HEK293 (cell line): ENCODE measurements around the gene PRRC2B.

Source experiments
- CTCF ChIA-PET: fragments of 350-600 bp; formaldehyde crosslinking; extraction: SDS; loops from one replicate; lab custom pipeline; 2021; ENCODE audit warnings: antibody characterized with exemption; lab: Yijun Ruan, JAX
- POLR2A ChIA-PET: fragments of 300-600 bp; formaldehyde crosslinking; extraction: SDS; loops from one replicate; lab custom pipeline; 2020; ENCODE audit warnings: antibody characterized with exemption, inconsistent platforms; lab: Yijun Ruan, JAX
- H3K27ac ChIP-seq: fragments of 200-500 bp; sonication (Bioruptor generic); 2 replicates; pipeline ENCODE4 v1.5.1; 2014; ENCODE audit warnings: low read depth, low read length, control low read depth, inconsistent platforms; ENCODE audit errors: extremely low read depth
- H3K36me3 ChIP-seq, 2 experiments: fragments of 200-500 bp in 1 of 2; sonication (Bioruptor generic) in 1 of 2; 1 replicate in 1 of 2; 2 replicates in 1 of 2; pipeline ENCODE4 v1.5.1; 2014 to 2017; ENCODE audit warnings: inconsistent platforms in 2 of 2, low read length in 2 of 2; ENCODE audit not compliant: control insufficient read depth in 2 of 2, insufficient read depth in 1 of 2
- H3K4me1 ChIP-seq: fragments of 200-500 bp; sonication (Bioruptor generic); 2 replicates; pipeline ENCODE4 v1.5.1; 2014; ENCODE audit warnings: mild to moderate bottlenecking, low read length, inconsistent platforms; ENCODE audit not compliant: control insufficient read depth, insufficient read depth
- H3K4me3 ChIP-seq: 2 replicates; pipeline ENCODE4 v1.5.1; 2011; ENCODE audit warnings: low read depth, mild to moderate bottlenecking, control low read depth, low read length, moderate library complexity
- H3K9me3 ChIP-seq: fragments of 200-500 bp; sonication (Bioruptor generic); 2 replicates; pipeline ENCODE4 v1.5.1; 2014; ENCODE audit warnings: low read depth, low read length, inconsistent platforms; ENCODE audit not compliant: control insufficient read depth, insufficient read depth
- GLIS1 ChIP-seq: fragments of 450-650 bp; formaldehyde crosslinking; IDR thresholded peaks from 2 replicates; pipeline ENCODE4 v1.5.1; 2016; ENCODE audit warnings: missing biosample characterization, missing genetic modification characterization
- GLIS2 ChIP-seq: fragments of 450-650 bp; formaldehyde crosslinking; IDR thresholded peaks from 2 replicates; pipeline ENCODE4 v1.5.1; 2016; ENCODE audit warnings: missing biosample characterization, missing genetic modification characterization
- KLF7 ChIP-seq: fragments of 450-650 bp; formaldehyde crosslinking; IDR thresholded peaks from 2 replicates; pipeline ENCODE4 v1.5.1; 2016; ENCODE audit warnings: missing biosample characterization, missing genetic modification characterization, borderline replicate concordance
- KLF8 ChIP-seq: fragments of 450-650 bp; formaldehyde crosslinking; IDR thresholded peaks from 2 replicates; pipeline ENCODE4 v1.5.1; 2016; ENCODE audit warnings: missing biosample characterization, missing genetic modification characterization
- PRDM1 ChIP-seq: fragments of 450-650 bp; formaldehyde crosslinking; IDR thresholded peaks from 2 replicates; pipeline ENCODE4; 2016; ENCODE audit warnings: missing biosample characterization, missing genetic modification characterization
- ZIC2 ChIP-seq: fragments of 450-650 bp; formaldehyde crosslinking; IDR thresholded peaks from 2 replicates; pipeline ENCODE4 v1.5.1; 2016; ENCODE audit warnings: missing biosample characterization, missing genetic modification characterization
- ZNF10 ChIP-seq: fragments of 450-650 bp; formaldehyde crosslinking; IDR thresholded peaks from 2 replicates; pipeline ENCODE4 v1.5.1; 2017; ENCODE audit warnings: missing biosample characterization, missing genetic modification characterization
- ZNF16 ChIP-seq: fragments of 450-650 bp; formaldehyde crosslinking; IDR thresholded peaks from 2 replicates; pipeline ENCODE4 v1.5.1; 2016; ENCODE audit warnings: low read depth, missing biosample characterization, missing genetic modification characterization
- ZNF792 ChIP-seq: fragments of 450-650 bp; formaldehyde crosslinking; IDR thresholded peaks from 2 replicates; pipeline ENCODE4 v1.5.1; 2016; ENCODE audit warnings: missing biosample characterization, missing genetic modification characterization
- ZNF837 ChIP-seq: fragments of 450-650 bp; formaldehyde crosslinking; IDR thresholded peaks from 2 replicates; pipeline ENCODE4 v1.5.1; 2016; ENCODE audit warnings: missing biosample characterization, missing genetic modification characterization
- TF ChIP-seq, protein P1 (sequence below): fragments of 450-650 bp; formaldehyde crosslinking; IDR thresholded peaks from 2 replicates; pipeline ENCODE4 v1.5.1; 2017; ENCODE audit warnings: missing biosample characterization, missing genetic modification characterization
- TF ChIP-seq, protein P2 (sequence below): fragments of 450-650 bp; formaldehyde crosslinking; IDR thresholded peaks from 2 replicates; pipeline ENCODE4 v1.5.1; 2016; ENCODE audit warnings: missing biosample characterization, missing genetic modification characterization
- TF ChIP-seq, protein P3 (sequence below): fragments of 450-650 bp; formaldehyde crosslinking; IDR thresholded peaks from 2 replicates; pipeline ENCODE4 v1.5.1; 2017; ENCODE audit warnings: missing biosample characterization, missing genetic modification characterization
- TF ChIP-seq, protein P4 (sequence below): fragments of 450-650 bp; formaldehyde crosslinking; optimal IDR thresholded peaks from 2 replicates; pipeline ENCODE3; 2016; ENCODE audit warnings: missing biosample characterization, mild to moderate bottlenecking, missing genetic modification characterization
- TF ChIP-seq, protein P5 (sequence below): fragments of 450-650 bp; formaldehyde crosslinking; IDR thresholded peaks from 2 replicates; pipeline ENCODE4 v1.5.1; 2017; ENCODE audit warnings: missing biosample characterization, mild to moderate bottlenecking, missing genetic modification characterization, moderate library complexity
- TF ChIP-seq, protein P6 (sequence below): sonication (generic); formaldehyde crosslinking; IDR thresholded peaks from 2 replicates; pipeline ENCODE4 v1.8.1; 2022; ENCODE audit warnings: mild to moderate bottlenecking, moderate library complexity, missing genetic modification reagents

PRRC2B gene

DNA sequence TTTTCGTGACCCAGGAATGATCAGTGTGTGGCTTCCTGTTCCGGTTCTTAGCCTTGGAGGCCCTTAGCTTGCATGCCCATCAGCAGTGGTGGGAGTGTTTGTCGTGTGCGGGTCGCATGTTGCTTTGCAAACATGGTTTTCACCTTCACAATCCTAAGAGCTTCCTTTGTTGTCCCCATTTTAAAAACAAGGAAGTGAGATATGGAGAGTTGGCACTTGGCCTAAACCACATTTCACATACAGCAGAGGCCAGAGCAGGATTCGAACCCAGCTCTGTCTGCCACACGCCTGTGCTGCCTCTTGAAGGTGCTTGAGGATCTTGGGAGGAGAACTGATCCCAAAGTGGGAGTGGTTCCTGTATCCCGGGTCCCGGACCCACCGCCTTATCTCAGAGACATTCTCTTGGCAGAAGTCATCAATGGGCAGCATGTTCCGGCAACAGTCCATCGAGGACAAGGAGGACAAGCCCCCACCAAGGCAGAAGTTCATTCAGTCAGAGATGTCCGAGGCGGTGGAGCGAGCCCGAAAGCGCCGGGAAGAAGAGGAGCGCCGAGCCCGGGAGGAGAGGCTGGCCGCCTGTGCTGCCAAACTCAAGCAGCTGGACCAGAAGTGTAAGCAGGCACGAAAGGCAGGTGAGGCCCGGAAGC, 70.6 kb downstream of the PRRC2B start:
- TF ChIP-seq ZIC2, result no peak
- TF ChIP-seq, protein P1, sequence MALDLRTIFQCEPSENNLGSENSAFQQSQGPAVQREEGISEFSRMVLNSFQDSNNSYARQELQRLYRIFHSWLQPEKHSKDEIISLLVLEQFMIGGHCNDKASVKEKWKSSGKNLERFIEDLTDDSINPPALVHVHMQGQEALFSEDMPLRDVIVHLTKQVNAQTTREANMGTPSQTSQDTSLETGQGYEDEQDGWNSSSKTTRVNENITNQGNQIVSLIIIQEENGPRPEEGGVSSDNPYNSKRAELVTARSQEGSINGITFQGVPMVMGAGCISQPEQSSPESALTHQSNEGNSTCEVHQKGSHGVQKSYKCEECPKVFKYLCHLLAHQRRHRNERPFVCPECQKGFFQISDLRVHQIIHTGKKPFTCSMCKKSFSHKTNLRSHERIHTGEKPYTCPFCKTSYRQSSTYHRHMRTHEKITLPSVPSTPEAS (tag by site-specific recombination), result no peak
- TF ChIP-seq, protein P2, sequence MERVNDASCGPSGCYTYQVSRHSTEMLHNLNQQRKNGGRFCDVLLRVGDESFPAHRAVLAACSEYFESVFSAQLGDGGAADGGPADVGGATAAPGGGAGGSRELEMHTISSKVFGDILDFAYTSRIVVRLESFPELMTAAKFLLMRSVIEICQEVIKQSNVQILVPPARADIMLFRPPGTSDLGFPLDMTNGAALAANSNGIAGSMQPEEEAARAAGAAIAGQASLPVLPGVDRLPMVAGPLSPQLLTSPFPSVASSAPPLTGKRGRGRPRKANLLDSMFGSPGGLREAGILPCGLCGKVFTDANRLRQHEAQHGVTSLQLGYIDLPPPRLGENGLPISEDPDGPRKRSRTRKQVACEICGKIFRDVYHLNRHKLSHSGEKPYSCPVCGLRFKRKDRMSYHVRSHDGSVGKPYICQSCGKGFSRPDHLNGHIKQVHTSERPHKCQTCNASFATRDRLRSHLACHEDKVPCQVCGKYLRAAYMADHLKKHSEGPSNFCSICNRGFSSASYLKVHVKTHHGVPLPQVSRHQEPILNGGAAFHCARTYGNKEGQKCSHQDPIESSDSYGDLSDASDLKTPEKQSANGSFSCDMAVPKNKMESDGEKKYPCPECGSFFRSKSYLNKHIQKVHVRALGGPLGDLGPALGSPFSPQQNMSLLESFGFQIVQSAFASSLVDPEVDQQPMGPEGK (tag by site-specific recombination), result no peak
- TF ChIP-seq PRDM1, result no peak
- no peak for TF ChIP-seq ZNF792 (tag by site-specific recombination)
- TF ChIP-seq KLF8 (tag by site-specific recombination), result no peak
- TF ChIP-seq, protein P3, sequence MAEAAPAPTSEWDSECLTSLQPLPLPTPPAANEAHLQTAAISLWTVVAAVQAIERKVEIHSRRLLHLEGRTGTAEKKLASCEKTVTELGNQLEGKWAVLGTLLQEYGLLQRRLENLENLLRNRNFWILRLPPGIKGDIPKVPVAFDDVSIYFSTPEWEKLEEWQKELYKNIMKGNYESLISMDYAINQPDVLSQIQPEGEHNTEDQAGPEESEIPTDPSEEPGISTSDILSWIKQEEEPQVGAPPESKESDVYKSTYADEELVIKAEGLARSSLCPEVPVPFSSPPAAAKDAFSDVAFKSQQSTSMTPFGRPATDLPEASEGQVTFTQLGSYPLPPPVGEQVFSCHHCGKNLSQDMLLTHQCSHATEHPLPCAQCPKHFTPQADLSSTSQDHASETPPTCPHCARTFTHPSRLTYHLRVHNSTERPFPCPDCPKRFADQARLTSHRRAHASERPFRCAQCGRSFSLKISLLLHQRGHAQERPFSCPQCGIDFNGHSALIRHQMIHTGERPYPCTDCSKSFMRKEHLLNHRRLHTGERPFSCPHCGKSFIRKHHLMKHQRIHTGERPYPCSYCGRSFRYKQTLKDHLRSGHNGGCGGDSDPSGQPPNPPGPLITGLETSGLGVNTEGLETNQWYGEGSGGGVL (tag by site-specific recombination), result no peak
- no peak for TF ChIP-seq GLIS2 (tag by site-specific recombination)
- no peak for TF ChIP-seq KLF7 (tag by site-specific recombination)
- no peak for TF ChIP-seq ZNF837 (tag by site-specific recombination)
- TF ChIP-seq, protein P4, sequence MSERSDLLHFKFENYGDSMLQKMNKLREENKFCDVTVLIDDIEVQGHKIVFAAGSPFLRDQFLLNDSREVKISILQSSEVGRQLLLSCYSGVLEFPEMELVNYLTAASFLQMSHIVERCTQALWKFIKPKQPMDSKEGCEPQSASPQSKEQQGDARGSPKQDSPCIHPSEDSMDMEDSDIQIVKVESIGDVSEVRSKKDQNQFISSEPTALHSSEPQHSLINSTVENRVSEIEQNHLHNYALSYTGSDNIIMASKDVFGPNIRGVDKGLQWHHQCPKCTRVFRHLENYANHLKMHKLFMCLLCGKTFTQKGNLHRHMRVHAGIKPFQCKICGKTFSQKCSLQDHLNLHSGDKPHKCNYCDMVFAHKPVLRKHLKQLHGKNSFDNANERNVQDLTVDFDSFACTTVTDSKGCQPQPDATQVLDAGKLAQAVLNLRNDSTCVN (tag by site-specific recombination), result no peak
- TF ChIP-seq ZNF16 (tag by site-specific recombination), result no peak
- TF ChIP-seq, protein P5, sequence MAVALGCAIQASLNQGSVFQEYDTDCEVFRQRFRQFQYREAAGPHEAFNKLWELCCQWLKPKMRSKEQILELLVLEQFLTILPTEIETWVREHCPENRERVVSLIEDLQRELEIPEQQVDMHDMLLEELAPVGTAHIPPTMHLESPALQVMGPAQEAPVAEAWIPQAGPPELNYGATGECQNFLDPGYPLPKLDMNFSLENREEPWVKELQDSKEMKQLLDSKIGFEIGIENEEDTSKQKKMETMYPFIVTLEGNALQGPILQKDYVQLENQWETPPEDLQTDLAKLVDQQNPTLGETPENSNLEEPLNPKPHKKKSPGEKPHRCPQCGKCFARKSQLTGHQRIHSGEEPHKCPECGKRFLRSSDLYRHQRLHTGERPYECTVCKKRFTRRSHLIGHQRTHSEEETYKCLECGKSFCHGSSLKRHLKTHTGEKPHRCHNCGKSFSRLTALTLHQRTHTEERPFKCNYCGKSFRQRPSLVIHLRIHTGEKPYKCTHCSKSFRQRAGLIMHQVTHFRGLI, result no peak
- no peak for TF ChIP-seq ZNF10 (tag by site-specific recombination)
- no peak for TF ChIP-seq GLIS1 (tag by site-specific recombination)
- TF ChIP-seq, protein P6, sequence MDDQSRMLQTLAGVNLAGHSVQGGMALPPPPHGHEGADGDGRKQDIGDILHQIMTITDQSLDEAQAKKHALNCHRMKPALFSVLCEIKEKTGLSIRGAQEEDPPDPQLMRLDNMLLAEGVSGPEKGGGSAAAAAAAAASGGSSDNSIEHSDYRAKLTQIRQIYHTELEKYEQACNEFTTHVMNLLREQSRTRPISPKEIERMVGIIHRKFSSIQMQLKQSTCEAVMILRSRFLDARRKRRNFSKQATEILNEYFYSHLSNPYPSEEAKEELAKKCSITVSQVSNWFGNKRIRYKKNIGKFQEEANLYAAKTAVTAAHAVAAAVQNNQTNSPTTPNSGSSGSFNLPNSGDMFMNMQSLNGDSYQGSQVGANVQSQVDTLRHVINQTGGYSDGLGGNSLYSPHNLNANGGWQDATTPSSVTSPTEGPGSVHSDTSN (CRISPR knock-in tag), result no peak
- Histone ChIP-seq H3K27ac (no peak overlapping the region), H3K36me3 (peaks cover 66 to 92% of the 10 kb centered on the region in 2 experiments), H3K4me1 (no peaks in the 10 kb centered on the region), H3K9me3 (no peaks in the 10 kb centered on the region), H3K4me3 (no peak overlapping the region)
- CTCF ChIA-PET, result interaction anchor here (1.0 to 2.8 kb wide), 3 partner anchors 8 to 282 kb away, joined by 3 to 12 read pairs (median 8); no protein-coding TSS in a partner anchor
- POLR2A ChIA-PET, result interaction anchor here (0.7 to 1.8 kb wide), 4 partner anchors 68 to 91 kb away, joined by 3 to 4 read pairs (median 4); partner anchors contain the start of gene PRRC2B
